CD8-positive, alpha-beta memory T cell (primary cell): ENCODE data around the gene PIGH. TPM values are rescaled to one million over a fixed set of nuclear protein-coding genes. Genes with fewer than 3 reads are reported as not detected.
"Not testable (repeated sequence)": the region's sequence is repeated elsewhere in the genome, so short reads cannot be mapped to it uniquely, and the experiment has no call there.

Experiments used
- CTCF ChIA-PET: fragments of 350-600 bp; sonication (Branson Sonifier 250); formaldehyde crosslinking; loops from one replicate; lab custom pipeline; 2021; ENCODE audit warnings: antibody characterized with exemption; lab: Charles Lee
- POLR2A ChIA-PET: fragments of 350-600 bp; sonication (Branson Sonifier 250); formaldehyde crosslinking; loops from one replicate; lab custom pipeline; 2021; ENCODE audit warnings: antibody characterized with exemption; lab: Charles Lee
- DNase-seq, 5 donors: peaks; one replicate each; pipeline versions ENCODE4 v3.0.0 to v3.0.0-alpha.2; 2020 to 2022; ENCODE audit warnings: mixed read lengths in 1 of 5
- H3K27ac ChIP-seq: one replicate; pipeline ENCODE4 v1.7.0; 2013; ENCODE audit warnings: low read depth, mild to moderate bottlenecking, low read length, moderate library complexity
- H3K27me3 ChIP-seq: 2 replicates; pipeline ENCODE4 v1.7.0; 2013; ENCODE audit warnings: low read length, mild to moderate bottlenecking; ENCODE audit not compliant: insufficient read depth, poor library complexity, severe bottlenecking
- H3K36me3 ChIP-seq: 2 replicates; pipeline ENCODE4 v1.7.0; 2013; ENCODE audit warnings: mild to moderate bottlenecking, low read length, moderate library complexity; ENCODE audit not compliant: insufficient read depth
- H3K4me1 ChIP-seq: 2 replicates; pipeline ENCODE4 v1.7.0; 2013; ENCODE audit warnings: mild to moderate bottlenecking, low read length, moderate library complexity; ENCODE audit not compliant: insufficient read depth
- H3K4me3 ChIP-seq: 2 replicates; pipeline ENCODE4 v1.7.0; 2013; ENCODE audit warnings: mild to moderate bottlenecking, low read length
- H3K9me3 ChIP-seq: 2 replicates; pipeline ENCODE4 v1.7.0; 2013; ENCODE audit warnings: mild to moderate bottlenecking, low read length
- H3K27ac Mint-ChIP-seq, 8 donors: one replicate each; pipeline ENCODE4 v1.8.0; 2020 to 2021; ENCODE audit warnings: mixed read lengths in 8 of 8, mild to moderate bottlenecking in 6 of 8, inconsistent platforms in 3 of 8, moderate library complexity in 3 of 8
- H3K27me3 Mint-ChIP-seq, 2 donors: one replicate each; pipeline ENCODE4 v1.8.0; 2020 to 2021; ENCODE audit warnings: mixed read lengths in 2 of 2, mild to moderate bottlenecking in 1 of 2, moderate library complexity in 1 of 2
- H3K36me3 Mint-ChIP-seq, 3 donors: one replicate each; pipeline ENCODE4 v1.8.0; 2020 to 2021; ENCODE audit warnings: mixed read lengths in 3 of 3, inconsistent platforms in 1 of 3, mild to moderate bottlenecking in 1 of 3
- H3K4me1 Mint-ChIP-seq, 3 donors: one replicate each; pipeline ENCODE4 v1.8.0; 2020 to 2021; ENCODE audit warnings: mixed read lengths in 3 of 3, inconsistent platforms in 1 of 3, mild to moderate bottlenecking in 1 of 3
- H3K4me3 Mint-ChIP-seq, 7 donors: one replicate each; pipeline ENCODE4 v1.8.0; 2020 to 2021; ENCODE audit warnings: mixed read lengths in 7 of 7, mild to moderate bottlenecking in 6 of 7, moderate library complexity in 4 of 7, inconsistent platforms in 2 of 7
- H3K9me3 Mint-ChIP-seq, 5 donors: one replicate each; pipeline ENCODE4 v1.8.0; 2020 to 2022; ENCODE audit warnings: mixed read lengths in 5 of 5, mild to moderate bottlenecking in 3 of 5, moderate library complexity in 2 of 5, inconsistent platforms in 1 of 5
- polyA plus RNA-seq: library from polyadenylated mRNA; unstranded; fragments of 300-500 nt; fragmentation: Illumina TruSeq; gene quantifications from one replicate; pipeline ENCODE4 v1.2.3, GENCODE V29; 2021
- total RNA-seq, 2 experiments: library from RNA; stranded (reverse); gene quantifications; one replicate each; pipeline ENCODE4 v1.2.3, GENCODE V29; 2021

Gene PIGH
- total and polyA plus RNA-seq, 3 experiments from 2014 or later = 24.2 to 39.3 (median 26.1) TPM

GRCh38 chr14:67602995-67603545, 3.0 kb upstream of the PIGH start:
- H3K36me3 Mint-ChIP-seq = peaks cover 0 to 6% (median 1%) of the 10 kb centered on the region in 3 donors
- Histone ChIP-seq H3K27me3 (no peaks in the 10 kb centered on the region), H3K36me3 (no peaks in the 10 kb centered on the region), H3K9me3 (no peaks in the 10 kb centered on the region), H3K4me3 (no peak overlapping the region), H3K27ac (no peak overlapping the region), H3K4me1 (peaks cover 23% of the 10 kb centered on the region)
- no peak for DNase-seq
- ChIA-PET CTCF (no interaction called here), POLR2A (no interaction called here)
- peak overlapping the region in 1 of 7 donors; percentile 64 for H3K4me3 Mint-ChIP-seq
- peak overlapping the region in 1 of 8 donors; percentile 52 for H3K27ac Mint-ChIP-seq
- peaks cover 21 to 28% (median 28%) of the 10 kb centered on the region in 3 donors for H3K4me1 Mint-ChIP-seq
- no peaks in the 10 kb centered on the region for H3K9me3 Mint-ChIP-seq
- H3K27me3 Mint-ChIP-seq = peaks cover 2 to 3% of the 10 kb centered on the region in 2 donors

GRCh38 chr14:67602076-67602475, 2.0 kb upstream of the PIGH start:
- Histone ChIP-seq H3K36me3 (no peaks in the 10 kb centered on the region), H3K27ac (no peak overlapping the region), H3K4me1 (peaks cover 26% of the 10 kb centered on the region), H3K4me3 (no peak overlapping the region), H3K9me3 (no peaks in the 10 kb centered on the region), H3K27me3 (no peaks in the 10 kb centered on the region)
- H3K4me1 Mint-ChIP-seq = peaks cover 28 to 37% (median 36%) of the 10 kb centered on the region in 3 donors
- DNase-seq = no peak
- H3K27me3 Mint-ChIP-seq = peaks cover 2 to 3% of the 10 kb centered on the region in 2 donors
- ChIA-PET POLR2A (no interaction called here), CTCF (interaction anchor here (0.7 to 4.2 kb wide), 2 partner anchors 10 to 102 kb away, joined by 3 to 21 read pairs; no protein-coding TSS in a partner anchor)
- no peaks in the 10 kb centered on the region for H3K9me3 Mint-ChIP-seq
- peak overlapping the region in 2 of 8 donors; percentile 38 to 83 for H3K27ac Mint-ChIP-seq
- peaks cover 0 to 6% (median 3%) of the 10 kb centered on the region in 3 donors for H3K36me3 Mint-ChIP-seq
- H3K4me3 Mint-ChIP-seq = peak overlapping the region in 4 of 7 donors; percentile 6 to 75 (median 8)

DNA sequence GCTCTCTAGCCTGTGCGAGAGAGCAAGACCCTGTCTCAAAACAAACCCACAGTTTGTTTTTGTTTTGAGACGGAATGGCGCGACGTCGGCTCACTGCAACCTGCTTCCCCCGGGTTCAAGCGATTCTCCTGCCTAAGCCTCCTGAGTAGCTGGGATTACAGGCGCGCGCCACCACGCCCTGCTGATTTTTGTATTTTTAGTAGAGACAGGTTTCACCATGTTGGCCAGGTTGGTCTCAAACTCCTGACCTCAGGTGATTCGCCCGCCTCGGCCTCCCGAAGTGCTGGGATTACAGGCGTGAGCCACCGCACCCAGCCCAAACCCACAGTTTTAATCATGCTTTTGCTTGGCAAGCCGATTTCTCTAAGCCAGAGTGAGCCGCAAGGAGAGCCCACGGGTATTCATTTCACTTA, 500 bp upstream of the PIGH start:
- ChIA-PET POLR2A (interaction anchor here (0.5 to 1.9 kb wide), 9 partner anchors 9 to 1193 kb away, joined by 3 to 8 read pairs (median 4); partner anchors contain the start of genes ATP6V1D, EIF2S1, RDH11 and VTI1B), CTCF (interaction anchor here (0.7 to 4.2 kb wide), 21 partner anchors 9 to 241 kb away, joined by 3 to 21 read pairs (median 4); partner anchors contain the start of genes ATP6V1D, EIF2S1 and RDH11)
- not testable (repeated sequence) for H3K27me3 Mint-ChIP-seq, H3K36me3 ChIP-seq, H3K9me3 ChIP-seq, H3K27me3 ChIP-seq, DNase-seq, H3K9me3 Mint-ChIP-seq
- Mint-ChIP-seq H3K4me3 (peak overlapping the region; percentile 79 to 98 (median 96)), H3K27ac (peak overlapping the region; percentile 83 to 99 (median 96)), H3K4me1 (peaks cover 36 to 52% (median 49%) of the 10 kb centered on the region in 3 donors), H3K36me3 (peaks cover 0 to 14% (median 3%) of the 10 kb centered on the region in 3 donors)
- Histone ChIP-seq H3K4me1 (peaks cover 31% of the 10 kb centered on the region), H3K27ac (peak overlapping the region; percentile 72), H3K4me3 (peak overlapping the region; percentile 90)

GRCh38 chr14:67595392-67595791, 4.7 kb downstream of the PIGH start:
- H3K36me3 Mint-ChIP-seq = peaks cover 0 to 53% (median 10%) of the 10 kb centered on the region in 3 donors
- H3K27me3 ChIP-seq = no peaks in the 10 kb centered on the region
- CTCF ChIA-PET = interaction anchor here (1.2 kb wide), 1 partner anchor 168 kb away, joined by 3 read pairs; no protein-coding TSS in a partner anchor
- no peak overlapping the region for H3K27ac ChIP-seq
- H3K9me3 ChIP-seq = no peaks in the 10 kb centered on the region
- no peak for DNase-seq
- H3K9me3 Mint-ChIP-seq = no peaks in the 10 kb centered on the region
- H3K27me3 Mint-ChIP-seq = no peaks in the 10 kb centered on the region
- H3K27ac Mint-ChIP-seq = peak overlapping the region in 2 of 8 donors; percentile 30 to 44
- no peak overlapping the region for H3K4me3 ChIP-seq
- H3K4me3 Mint-ChIP-seq = peak overlapping the region in 1 of 7 donors; percentile 14
- peaks cover 10% of the 10 kb centered on the region for H3K36me3 ChIP-seq
- H3K4me1 Mint-ChIP-seq = peaks cover 36 to 54% (median 47%) of the 10 kb centered on the region in 3 donors
- H3K4me1 ChIP-seq = peaks cover 25% of the 10 kb centered on the region
- POLR2A ChIA-PET = no interaction called here

DNA sequence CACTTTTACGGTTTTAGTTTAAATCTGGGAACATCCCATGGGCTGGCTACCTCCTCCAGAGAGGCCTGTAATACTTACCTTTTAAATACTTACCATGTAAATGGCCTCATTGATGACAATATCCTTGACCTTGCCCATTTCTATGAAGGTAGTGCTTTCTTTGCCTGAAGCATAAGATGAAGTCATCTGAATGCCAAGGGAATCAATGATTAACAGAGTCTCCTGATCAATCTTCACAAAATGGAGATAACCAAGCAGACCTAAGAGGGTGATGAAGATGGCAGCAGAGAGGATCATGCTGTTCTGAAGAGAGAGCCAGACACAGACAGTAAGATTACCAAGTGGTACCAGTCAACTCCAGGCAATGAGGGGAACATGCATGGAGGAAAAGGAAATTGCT, 6.4 kb downstream of the PIGH start:
- H3K27me3 ChIP-seq, H3K27me3 Mint-ChIP-seq: not testable (repeated sequence)
- peaks cover 14% of the 10 kb centered on the region for H3K36me3 ChIP-seq

DNA sequence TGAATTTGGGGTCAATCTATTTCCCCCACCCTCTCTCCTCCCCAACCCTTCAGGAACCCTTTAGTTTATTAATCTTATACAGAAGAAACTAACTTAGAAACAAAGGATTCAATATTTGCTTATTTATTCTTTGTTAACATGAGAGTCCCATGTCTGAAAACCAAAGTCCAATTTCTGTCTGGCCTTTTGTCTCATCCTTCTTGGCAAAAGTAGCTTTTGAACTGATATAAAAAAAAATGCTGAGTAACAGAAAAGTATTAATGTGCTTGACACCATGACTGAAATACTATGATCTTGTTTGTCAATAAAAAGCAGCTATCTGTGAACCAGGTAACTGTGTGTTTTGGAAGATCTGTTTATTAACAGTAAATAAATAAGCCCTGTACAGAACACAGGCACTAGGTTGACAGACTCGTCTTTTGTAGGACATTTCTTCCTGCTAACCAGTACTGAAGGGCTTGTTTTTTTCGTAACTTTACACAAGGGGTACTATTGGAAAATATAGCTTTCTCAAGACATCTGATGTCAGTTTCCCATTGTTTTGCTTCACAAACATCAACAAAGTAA, 10.8 kb downstream of the PIGH start:
- Histone ChIP-seq H3K4me3 (no peak overlapping the region), H3K36me3 (peaks cover 20% of the 10 kb centered on the region), H3K27me3 (no peaks in the 10 kb centered on the region), H3K27ac (no peak overlapping the region), H3K9me3 (no peaks in the 10 kb centered on the region), H3K4me1 (no peaks in the 10 kb centered on the region)
- Mint-ChIP-seq H3K27ac (peak overlapping the region in 1 of 8 donors; percentile 3), H3K9me3 (no peaks in the 10 kb centered on the region), H3K4me3 (no peak overlapping the region), H3K27me3 (no peaks in the 10 kb centered on the region), H3K4me1 (peaks cover 0 to 4% (median 0%) of the 10 kb centered on the region in 3 donors), H3K36me3 (peaks cover 0 to 70% (median 12%) of the 10 kb centered on the region in 3 donors)
- POLR2A ChIA-PET = no interaction called here
- DNase-seq = no peak
- CTCF ChIA-PET = interaction anchor here (0.7 to 0.8 kb wide), 2 partner anchors 11 to 18 kb away, joined by 3 read pairs; no protein-coding TSS in a partner anchor

More for the DNA sequence above, 6.4 kb downstream of the PIGH start:
- H3K27ac ChIP-seq, H3K4me3 Mint-ChIP-seq, CTCF ChIA-PET, H3K4me3 ChIP-seq, H3K27ac Mint-ChIP-seq, H3K9me3 Mint-ChIP-seq, POLR2A ChIA-PET, DNase-seq, H3K9me3 ChIP-seq: not testable (repeated sequence)
- peaks cover 23 to 39% (median 32%) of the 10 kb centered on the region in 3 donors for H3K4me1 Mint-ChIP-seq
- H3K4me1 ChIP-seq = peaks cover 13% of the 10 kb centered on the region
- H3K36me3 Mint-ChIP-seq = peaks cover 0 to 62% (median 15%) of the 10 kb centered on the region in 3 donors

DNA sequence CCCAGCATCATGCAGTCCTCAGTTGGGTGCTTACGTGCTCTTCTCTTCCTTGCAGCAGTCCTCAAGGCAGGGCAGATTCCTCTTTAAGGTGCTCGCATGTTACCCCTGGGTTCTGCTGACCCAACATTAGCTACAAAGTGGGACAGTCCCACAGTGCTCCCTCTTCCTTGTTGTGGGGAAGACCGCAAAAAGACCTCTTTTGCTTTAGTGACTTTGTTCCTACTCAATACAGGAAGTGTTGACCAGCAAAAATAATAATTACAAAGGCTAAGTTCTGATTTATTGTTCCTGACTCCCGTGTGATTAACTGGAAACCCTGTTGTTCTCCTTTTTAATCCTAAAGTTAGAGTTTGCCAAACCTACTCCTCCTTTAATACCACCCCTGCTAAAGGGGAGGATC, 13.7 kb downstream of the PIGH start:
- Histone ChIP-seq H3K9me3 (no peaks in the 10 kb centered on the region), H3K36me3 (peaks cover 14% of the 10 kb centered on the region), H3K4me1 (no peaks in the 10 kb centered on the region), H3K27ac (no peak overlapping the region), H3K4me3 (no peak overlapping the region), H3K27me3 (no peaks in the 10 kb centered on the region)
- Mint-ChIP-seq H3K27me3 (no peaks in the 10 kb centered on the region), H3K4me1 (no peaks in the 10 kb centered on the region), H3K9me3 (no peaks in the 10 kb centered on the region), H3K27ac (peak overlapping the region in 4 of 8 donors; percentile 1 to 32 (median 13)), H3K4me3 (no peak overlapping the region), H3K36me3 (peaks cover 0 to 44% (median 8%) of the 10 kb centered on the region in 3 donors)
- POLR2A ChIA-PET = no interaction called here
- CTCF ChIA-PET = interaction anchor here (1.1 to 7.6 kb wide), 5 partner anchors 15 to 161 kb away, joined by 3 to 57 read pairs (median 6); no protein-coding TSS in a partner anchor
- DNase-seq = no peak

DNA sequence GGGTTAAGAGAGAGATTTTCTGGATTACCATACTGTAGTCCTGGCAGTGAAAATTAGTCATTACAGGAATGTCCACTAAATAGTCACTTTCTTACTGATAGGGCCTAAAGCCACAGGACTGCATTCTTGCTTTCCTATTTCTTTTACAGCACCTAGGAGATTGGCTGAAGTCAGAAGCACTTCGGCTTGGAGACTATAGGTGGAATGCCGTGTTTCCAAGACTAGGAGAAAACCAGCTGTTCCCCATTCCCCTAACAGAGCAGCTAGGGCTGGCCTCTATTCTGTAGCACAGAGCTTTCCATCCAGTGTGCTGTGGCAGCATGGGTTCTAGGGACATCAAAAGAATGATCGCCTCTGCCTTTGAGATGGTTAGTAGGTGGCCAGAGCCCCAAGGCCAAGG, 15.1 kb downstream of the PIGH start:
- H3K27ac Mint-ChIP-seq = no peak overlapping the region
- H3K27me3 Mint-ChIP-seq = no peaks in the 10 kb centered on the region
- Histone ChIP-seq H3K27me3 (no peaks in the 10 kb centered on the region), H3K4me3 (no peak overlapping the region), H3K9me3 (no peaks in the 10 kb centered on the region), H3K36me3 (peaks cover 10% of the 10 kb centered on the region), H3K27ac (no peak overlapping the region), H3K4me1 (no peaks in the 10 kb centered on the region)
- H3K4me1 Mint-ChIP-seq = no peaks in the 10 kb centered on the region
- H3K4me3 Mint-ChIP-seq = no peak overlapping the region
- POLR2A ChIA-PET = no interaction called here
- no peak for DNase-seq
- CTCF ChIA-PET = interaction anchor here (1.0 to 7.6 kb wide), 9 partner anchors 13 to 171 kb away, joined by 3 to 57 read pairs (median 4); no protein-coding TSS in a partner anchor
- H3K36me3 Mint-ChIP-seq = peaks cover 0 to 34% (median 6%) of the 10 kb centered on the region in 3 donors
- no peaks in the 10 kb centered on the region for H3K9me3 Mint-ChIP-seq
